ENCODE results near the gene SUFU. TPM values are rescaled to one million over a fixed set of nuclear protein-coding genes. Genes with fewer than 3 reads are reported as not detected.

SUFU gene
- total RNA-seq, 1 experiment from 2014 or later, result 13.1 TPM

DNA sequence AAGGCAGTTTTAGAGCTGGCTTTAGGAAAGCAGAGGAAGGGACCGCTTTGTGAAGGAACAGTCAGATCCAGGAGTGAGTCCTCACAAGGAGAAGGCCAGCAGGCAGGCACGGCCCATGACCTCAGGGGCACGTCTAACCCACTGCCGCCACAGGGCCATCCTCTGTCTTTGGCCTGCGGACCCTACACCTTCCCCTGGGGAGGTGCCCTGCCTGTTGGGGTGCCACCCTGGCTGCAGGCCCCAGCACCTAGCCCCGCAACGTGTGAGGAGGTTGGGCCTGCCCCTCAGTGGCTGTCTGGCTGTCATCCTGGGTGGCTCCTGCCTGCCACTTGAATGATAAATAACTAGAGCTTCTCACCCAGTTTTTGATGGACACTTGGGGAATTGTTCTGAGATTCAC is 109.5 kb downstream of the SUFU start:
- Mint-ChIP-seq H3K9me3 (no peaks in the 10 kb centered on the region), H3K36me3 (no peaks in the 10 kb centered on the region; the same call in 1 of the 2 replicates), H3K4me3 (no peak overlapping the region), H3K27ac (no peak overlapping the region), H3K27me3 (ENCODE audit: low read depth) (no peaks in the 10 kb centered on the region), H3K4me1 (peaks cover 8% of the 10 kb centered on the region)
- no peak for DNase-seq (ENCODE audit: low spot score)
- no peak for ATAC-seq
- POLR2A ChIA-PET, result interaction anchor here (0.6 kb wide), 1 partner anchor 165 kb away, joined by 7 read pairs; no protein-coding TSS in a partner anchor
- CTCF ChIA-PET, result interaction anchor here (1.1 to 4.9 kb wide), 8 partner anchors 12 to 101 kb away, joined by 3 to 41 read pairs (median 11); partner anchors contain the start of genes ARL3, SFXN2 and TRIM8
- no peak for TF ChIP-seq GTF2I (CRISPR knock-in tag; conservative IDR thresholded peaks at IDR 0.05)
- TF ChIP-seq ZBTB21 (CRISPR knock-in tag; IDR thresholded peaks at IDR 0.05; ENCODE audit: borderline replicate concordance), result no peak
- TF ChIP-seq, protein P1, sequence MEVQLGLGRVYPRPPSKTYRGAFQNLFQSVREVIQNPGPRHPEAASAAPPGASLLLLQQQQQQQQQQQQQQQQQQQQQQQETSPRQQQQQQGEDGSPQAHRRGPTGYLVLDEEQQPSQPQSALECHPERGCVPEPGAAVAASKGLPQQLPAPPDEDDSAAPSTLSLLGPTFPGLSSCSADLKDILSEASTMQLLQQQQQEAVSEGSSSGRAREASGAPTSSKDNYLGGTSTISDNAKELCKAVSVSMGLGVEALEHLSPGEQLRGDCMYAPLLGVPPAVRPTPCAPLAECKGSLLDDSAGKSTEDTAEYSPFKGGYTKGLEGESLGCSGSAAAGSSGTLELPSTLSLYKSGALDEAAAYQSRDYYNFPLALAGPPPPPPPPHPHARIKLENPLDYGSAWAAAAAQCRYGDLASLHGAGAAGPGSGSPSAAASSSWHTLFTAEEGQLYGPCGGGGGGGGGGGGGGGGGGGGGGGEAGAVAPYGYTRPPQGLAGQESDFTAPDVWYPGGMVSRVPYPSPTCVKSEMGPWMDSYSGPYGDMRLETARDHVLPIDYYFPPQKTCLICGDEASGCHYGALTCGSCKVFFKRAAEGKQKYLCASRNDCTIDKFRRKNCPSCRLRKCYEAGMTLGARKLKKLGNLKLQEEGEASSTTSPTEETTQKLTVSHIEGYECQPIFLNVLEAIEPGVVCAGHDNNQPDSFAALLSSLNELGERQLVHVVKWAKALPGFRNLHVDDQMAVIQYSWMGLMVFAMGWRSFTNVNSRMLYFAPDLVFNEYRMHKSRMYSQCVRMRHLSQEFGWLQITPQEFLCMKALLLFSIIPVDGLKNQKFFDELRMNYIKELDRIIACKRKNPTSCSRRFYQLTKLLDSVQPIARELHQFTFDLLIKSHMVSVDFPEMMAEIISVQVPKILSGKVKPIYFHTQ (CRISPR knock-in tag; IDR thresholded peaks at IDR 0.05), result no peak
- TF ChIP-seq, protein P2, sequence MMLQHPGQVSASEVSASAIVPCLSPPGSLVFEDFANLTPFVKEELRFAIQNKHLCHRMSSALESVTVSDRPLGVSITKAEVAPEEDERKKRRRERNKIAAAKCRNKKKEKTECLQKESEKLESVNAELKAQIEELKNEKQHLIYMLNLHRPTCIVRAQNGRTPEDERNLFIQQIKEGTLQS (CRISPR knock-in tag; conservative IDR thresholded peaks at IDR 0.05), result no peak
- no peak for TF ChIP-seq NFE2L1 (CRISPR knock-in tag; IDR thresholded peaks at IDR 0.05)
- TF ChIP-seq, protein P3, sequence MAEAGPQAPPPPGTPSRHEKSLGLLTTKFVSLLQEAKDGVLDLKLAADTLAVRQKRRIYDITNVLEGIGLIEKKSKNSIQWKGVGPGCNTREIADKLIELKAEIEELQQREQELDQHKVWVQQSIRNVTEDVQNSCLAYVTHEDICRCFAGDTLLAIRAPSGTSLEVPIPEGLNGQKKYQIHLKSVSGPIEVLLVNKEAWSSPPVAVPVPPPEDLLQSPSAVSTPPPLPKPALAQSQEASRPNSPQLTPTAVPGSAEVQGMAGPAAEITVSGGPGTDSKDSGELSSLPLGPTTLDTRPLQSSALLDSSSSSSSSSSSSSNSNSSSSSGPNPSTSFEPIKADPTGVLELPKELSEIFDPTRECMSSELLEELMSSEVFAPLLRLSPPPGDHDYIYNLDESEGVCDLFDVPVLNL (CRISPR knock-in tag; IDR thresholded peaks at IDR 0.05; ENCODE audit: borderline replicate concordance, low read depth), result no peak
- TF ChIP-seq CBFB (CRISPR knock-in tag; IDR thresholded peaks at IDR 0.05; ENCODE audit: low read depth), result no peak
- no peak for TF ChIP-seq CREB1 (CRISPR knock-in tag; IDR thresholded peaks at IDR 0.05)
- TF ChIP-seq CREM (CRISPR knock-in tag; IDR thresholded peaks at IDR 0.05), result no peak
- no peak for TF ChIP-seq SMAD4 (CRISPR knock-in tag; IDR thresholded peaks at IDR 0.05)
- TF ChIP-seq SP1 (CRISPR knock-in tag; conservative IDR thresholded peaks at IDR 0.05), result no peak
- TF ChIP-seq, protein P4, sequence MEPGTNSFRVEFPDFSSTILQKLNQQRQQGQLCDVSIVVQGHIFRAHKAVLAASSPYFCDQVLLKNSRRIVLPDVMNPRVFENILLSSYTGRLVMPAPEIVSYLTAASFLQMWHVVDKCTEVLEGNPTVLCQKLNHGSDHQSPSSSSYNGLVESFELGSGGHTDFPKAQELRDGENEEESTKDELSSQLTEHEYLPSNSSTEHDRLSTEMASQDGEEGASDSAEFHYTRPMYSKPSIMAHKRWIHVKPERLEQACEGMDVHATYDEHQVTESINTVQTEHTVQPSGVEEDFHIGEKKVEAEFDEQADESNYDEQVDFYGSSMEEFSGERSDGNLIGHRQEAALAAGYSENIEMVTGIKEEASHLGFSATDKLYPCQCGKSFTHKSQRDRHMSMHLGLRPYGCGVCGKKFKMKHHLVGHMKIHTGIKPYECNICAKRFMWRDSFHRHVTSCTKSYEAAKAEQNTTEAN (CRISPR knock-in tag; IDR thresholded peaks at IDR 0.05), result no peak
- no peak for TF ChIP-seq ZNF317 (CRISPR knock-in tag; IDR thresholded peaks at IDR 0.05; ENCODE audit: borderline replicate concordance, low read depth)
- no peak for TF ChIP-seq ZNF219 (CRISPR knock-in tag; IDR thresholded peaks at IDR 0.05; ENCODE audit: borderline replicate concordance)
- TF ChIP-seq, protein P5, sequence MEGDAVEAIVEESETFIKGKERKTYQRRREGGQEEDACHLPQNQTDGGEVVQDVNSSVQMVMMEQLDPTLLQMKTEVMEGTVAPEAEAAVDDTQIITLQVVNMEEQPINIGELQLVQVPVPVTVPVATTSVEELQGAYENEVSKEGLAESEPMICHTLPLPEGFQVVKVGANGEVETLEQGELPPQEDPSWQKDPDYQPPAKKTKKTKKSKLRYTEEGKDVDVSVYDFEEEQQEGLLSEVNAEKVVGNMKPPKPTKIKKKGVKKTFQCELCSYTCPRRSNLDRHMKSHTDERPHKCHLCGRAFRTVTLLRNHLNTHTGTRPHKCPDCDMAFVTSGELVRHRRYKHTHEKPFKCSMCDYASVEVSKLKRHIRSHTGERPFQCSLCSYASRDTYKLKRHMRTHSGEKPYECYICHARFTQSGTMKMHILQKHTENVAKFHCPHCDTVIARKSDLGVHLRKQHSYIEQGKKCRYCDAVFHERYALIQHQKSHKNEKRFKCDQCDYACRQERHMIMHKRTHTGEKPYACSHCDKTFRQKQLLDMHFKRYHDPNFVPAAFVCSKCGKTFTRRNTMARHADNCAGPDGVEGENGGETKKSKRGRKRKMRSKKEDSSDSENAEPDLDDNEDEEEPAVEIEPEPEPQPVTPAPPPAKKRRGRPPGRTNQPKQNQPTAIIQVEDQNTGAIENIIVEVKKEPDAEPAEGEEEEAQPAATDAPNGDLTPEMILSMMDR (IDR thresholded peaks at IDR 0.05), result no peak
- TF ChIP-seq, protein P6, sequence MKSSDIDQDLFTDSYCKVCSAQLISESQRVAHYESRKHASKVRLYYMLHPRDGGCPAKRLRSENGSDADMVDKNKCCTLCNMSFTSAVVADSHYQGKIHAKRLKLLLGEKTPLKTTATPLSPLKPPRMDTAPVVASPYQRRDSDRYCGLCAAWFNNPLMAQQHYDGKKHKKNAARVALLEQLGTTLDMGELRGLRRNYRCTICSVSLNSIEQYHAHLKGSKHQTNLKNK (CRISPR knock-in tag; IDR thresholded peaks at IDR 0.05), result no peak
- TF ChIP-seq, protein P7, sequence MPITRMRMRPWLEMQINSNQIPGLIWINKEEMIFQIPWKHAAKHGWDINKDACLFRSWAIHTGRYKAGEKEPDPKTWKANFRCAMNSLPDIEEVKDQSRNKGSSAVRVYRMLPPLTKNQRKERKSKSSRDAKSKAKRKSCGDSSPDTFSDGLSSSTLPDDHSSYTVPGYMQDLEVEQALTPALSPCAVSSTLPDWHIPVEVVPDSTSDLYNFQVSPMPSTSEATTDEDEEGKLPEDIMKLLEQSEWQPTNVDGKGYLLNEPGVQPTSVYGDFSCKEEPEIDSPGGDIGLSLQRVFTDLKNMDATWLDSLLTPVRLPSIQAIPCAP (CRISPR knock-in tag; IDR thresholded peaks at IDR 0.05), result no peak
- TF ChIP-seq, protein P8, sequence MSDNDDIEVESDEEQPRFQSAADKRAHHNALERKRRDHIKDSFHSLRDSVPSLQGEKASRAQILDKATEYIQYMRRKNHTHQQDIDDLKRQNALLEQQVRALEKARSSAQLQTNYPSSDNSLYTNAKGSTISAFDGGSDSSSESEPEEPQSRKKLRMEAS (CRISPR knock-in tag; IDR thresholded peaks at IDR 0.05), result no peak
- TF ChIP-seq TP53 (CRISPR knock-in tag; IDR thresholded peaks at IDR 0.05), result no peak
